Endothelial cell of umbilical vein (primary cell): ENCODE results near the gene NADK. TPM values are rescaled to one million over a fixed set of nuclear protein-coding genes. Genes with fewer than 3 reads are reported as not detected.

Experiments
- Bru-seq: library from RNA; stranded (reverse); fragments of 400-500 nt; gene quantifications from one replicate; lab custom pipeline; 2021; lab: Mats Ljungman, UMichigan
- BruChase-seq, 2 experiments: library from RNA; stranded (reverse); fragments of 400-500 nt; gene quantifications; one replicate each; lab custom pipeline; 2021; lab: Mats Ljungman, UMichigan
- BruUV-seq: library from RNA; stranded (reverse); fragments of 400-500 nt; replicated peaks from 2 replicates; lab custom pipeline; 2021; lab: Mats Ljungman, UMichigan
- CTCF ChIA-PET: fragments of 300-600, 350-600 bp; sonication (Branson Sonifier 250); formaldehyde crosslinking; loops from one replicate; lab custom pipeline; 2021; ENCODE audit warnings: antibody characterized with exemption, inconsistent platforms; lab: Charles Lee
- POLR2A ChIA-PET: fragments of 300-600, 350-600 bp; sonication (Branson Sonifier 250); formaldehyde crosslinking; loops from one replicate; lab custom pipeline; 2021; ENCODE audit warnings: antibody characterized with exemption, inconsistent platforms; lab: Charles Lee
- DNase-seq: peaks from one replicate; pipeline ENCODE4 v3.0.0-alpha.2; 2011; ENCODE audit warnings: low read depth, low spot score
- FAIRE-seq: peaks from 2 replicates; lab custom pipeline; 2011; peaks lifted over from hg19 to GRCh38; lab: Jason Lieb, UNC
- H2AFZ ChIP-seq: 2 replicates; pipeline ENCODE4 v1.6.0; 2012; ENCODE audit warnings: low read depth, low read length, control low read depth, inconsistent platforms
- H3K27ac ChIP-seq: 2 replicates; pipeline ENCODE4 v1.5.1; 2011; ENCODE audit warnings: low read depth, mild to moderate bottlenecking, control low read depth, low read length, moderate library complexity; ENCODE audit not compliant: insufficient read depth
- H3K27me3 ChIP-seq, 2 experiments: 2 replicates each; pipeline versions ENCODE4 v1.6.0 to v1.6.1; 2011; ENCODE audit warnings: low read length in 2 of 2, mixed read lengths in 1 of 2; ENCODE audit not compliant: control insufficient read depth in 2 of 2, insufficient read depth in 2 of 2
- H3K36me3 ChIP-seq, 2 experiments: 2 replicates in 1 of 2; 3 replicates in 1 of 2; pipeline ENCODE4 v1.5.1; 2011; ENCODE audit warnings: low read length in 2 of 2, mild to moderate bottlenecking in 1 of 2, moderate library complexity in 1 of 2; ENCODE audit not compliant: control insufficient read depth in 2 of 2, insufficient read depth in 2 of 2; ENCODE audit errors: extremely low read depth in 1 of 2
- H3K4me1 ChIP-seq: 3 replicates; pipeline ENCODE4 v1.5.1; 2011; ENCODE audit warnings: mild to moderate bottlenecking, low read length; ENCODE audit not compliant: control insufficient read depth, insufficient read depth; ENCODE audit errors: extremely low read depth
- H3K4me2 ChIP-seq: 2 replicates; pipeline ENCODE4 v1.6.1; 2011; ENCODE audit warnings: low read length, control low read depth, mixed read lengths; ENCODE audit not compliant: insufficient read depth
- H3K4me3 ChIP-seq, 3 experiments: fragments of 200-600 bp in 1 of 3; sonication (generic), shearing (Covaris generic) in 1 of 3; replicated peaks in 1 of 3; 2 replicates each; pipeline ENCODE4 v1.5.1; 2011 to 2016; ENCODE audit warnings: control low read depth in 3 of 3, low read length in 3 of 3, mild to moderate bottlenecking in 2 of 3, inconsistent platforms in 1 of 3, low read depth in 1 of 3, moderate library complexity in 1 of 3; ENCODE audit not compliant: insufficient read depth in 1 of 3
- H3K79me2 ChIP-seq: 2 replicates; pipeline ENCODE4 v1.6.0; 2012; ENCODE audit warnings: low read length, inconsistent platforms; ENCODE audit not compliant: control insufficient read depth, insufficient read depth
- H3K9ac ChIP-seq: replicated peaks from 2 replicates; pipeline ENCODE3; 2011; ENCODE audit warnings: low read length, control low read depth; ENCODE audit not compliant: insufficient read depth; ENCODE audit errors: extremely low read depth
- H3K9me1 ChIP-seq: replicated peaks from 3 replicates; pipeline ENCODE4 v1.6.0; 2011; ENCODE audit warnings: mild to moderate bottlenecking, low read length; ENCODE audit not compliant: control insufficient read depth, insufficient read depth; ENCODE audit errors: extremely low read depth
- H3K9me3 ChIP-seq: replicated peaks from 2 replicates; pipeline ENCODE4 v1.5.1; 2012; ENCODE audit warnings: low read length, inconsistent platforms; ENCODE audit not compliant: control insufficient read depth, insufficient read depth
- H4K20me1 ChIP-seq: replicated peaks from 2 replicates; pipeline ENCODE3; 2011; ENCODE audit warnings: mild to moderate bottlenecking, low read length; ENCODE audit not compliant: control insufficient read depth, insufficient read depth; ENCODE audit errors: extremely low read depth
- CTCF ChIP-seq, 2 donors: IDR thresholded peaks; 1 replicate in 1 of 2; 2 replicates in 1 of 2; pipeline ENCODE4 v1.5.1; 2011; ENCODE audit warnings: low read length in 2 of 2, mild to moderate bottlenecking in 2 of 2, moderate library complexity in 2 of 2, control low read depth in 1 of 2, inconsistent platforms in 1 of 2, low read depth in 1 of 2; ENCODE audit not compliant: insufficient read depth in 1 of 2; ENCODE audit errors: extremely low read depth in 1 of 2
- JUN ChIP-seq: IDR thresholded peaks from 2 replicates; pipeline ENCODE4 v1.6.1; 2011; ENCODE audit warnings: borderline replicate concordance, low read depth; ENCODE audit not compliant: insufficient read length, insufficient read depth
- MAX ChIP-seq: IDR thresholded peaks from 2 replicates; pipeline ENCODE4 v1.6.1; 2011; ENCODE audit not compliant: insufficient read depth, insufficient read length
- POLR2A ChIP-seq: IDR thresholded peaks from 2 replicates; pipeline ENCODE4 v1.6.1; 2012; ENCODE audit warnings: low read depth, mild to moderate bottlenecking, control low read depth, low read length
- POLR2AphosphoS5 ChIP-seq: IDR thresholded peaks from 2 replicates; pipeline ENCODE4 v1.6.1; 2012; ENCODE audit warnings: low read depth, mild to moderate bottlenecking, control low read depth, low read length, moderate library complexity; ENCODE audit not compliant: insufficient read depth
- dilution Hi-C: fragments of 300-500 bp; cut with MboI; formaldehyde crosslinking; loops from one replicate; pipeline ENCODE4 v1.15.0; 2019; ENCODE audit warnings: low sequenced_read_pairs; ENCODE audit not compliant: extremely low pct_ligation_motif_present
- intact Hi-C: fragments of 100-400 bp; cut with micrococcal nuclease; formaldehyde crosslinking; loops from one replicate; pipeline ENCODE4 v1.10.0; 2022
- long read RNA-seq: library from polyadenylated mRNA; stranded (forward); transcript quantifications from one replicate; pipeline ENCODE4 v2.0.0, GENCODE V29; 2021
- polyA minus RNA-seq, 3 experiments: library from RNA; depleted of rRNA, polyadenylated mRNA; stranded (reverse); fragments of >200 nt; gene quantifications; 1 replicate in 1 of 3; 2 replicates in 2 of 3; pipeline ENCODE4 v1.2.3, GENCODE V29; 2011
- polyA plus RNA-seq, 4 experiments: library from polyadenylated mRNA; depleted of rRNA in 3 of 4; stranded (reverse) in 3 of 4; unstranded in 1 of 4; fragments of >200 nt; gene quantifications; 2 replicates each; pipeline versions ENCODE4 v1.2.1 to v1.2.3, GENCODE V29; 2011 to 2012; ENCODE audit warnings: missing spikeins in 1 of 4
- total RNA-seq: library from RNA; stranded (reverse); gene quantifications from 2 replicates; pipeline ENCODE4 v1.2.3, GENCODE V29; 2021

Gene NADK
- total RNA-seq (76.1 and 88.8 TPM in 2 replicates), polyA plus RNA-seq (68.5 and 73.6 TPM in 2 replicates), polyA minus RNA-seq (40.6 and 59.4 TPM in 2 replicates), Bru-seq, nascent RNA (percentile 62 among the genes with signal in this experiment), BruChase-seq, experiment 1, labeled RNA remaining after a 6-hour chase (percentile 84 among the genes with signal in this experiment), BruChase-seq, experiment 2, labeled RNA remaining after a 2-hour chase (percentile 75 among the genes with signal in this experiment)
- 58.8 and 63.2 TPM in 2 replicates for polyA plus RNA-seq (2011; cell fraction: cytosol; rRNA removed)
- 178 and 182 TPM in 2 replicates for polyA plus RNA-seq (2011; cell fraction: nucleus; rRNA removed)
- polyA plus RNA-seq (2012) = 41.1 and 47.0 TPM in 2 replicates
- 37.3 TPM for polyA minus RNA-seq (2011; cell fraction: cytosol; rRNA and poly(A)+ RNA removed)
- polyA minus RNA-seq (2011; cell fraction: nucleus; rRNA and poly(A)+ RNA removed) = 20.5 and 33.4 TPM in 2 replicates
- long read RNA-seq, transcript NADK-201 (12 exons, 3,235 nt) = major isoform, 91 of 124 reads
- long read RNA-seq, partial matches to known transcripts = 11 of 124 reads
- long read RNA-seq, other reads (novel, unspliced or antisense) = 22 of 124 reads

GRCh38 chr1:1777950-1778662 lies at the start of gene NADK:
TSS of gene NADK (minus strand) at chr1:1778470. CDS start at chr1:1765406, 13,064 bp downstream.
- intact Hi-C loops = no loop called here
- FAIRE-seq (no peak), DNase-seq (peak; percentile 55)
- Histone ChIP-seq H3K4me3 (peak within 1 kb of the TSS; percentile 53 to 88 (median 58)), H3K9me1 (no peaks in the 10 kb centered on the region), H3K27me3 (no peaks in the 10 kb centered on the region), H3K9me3 (no peaks in the 10 kb centered on the region), H3K4me1 (peaks cover 16% of the 10 kb centered on the region), H3K36me3 (no peaks in the 10 kb centered on the region), H3K79me2 (peaks cover 44% of the 10 kb centered on the region), H3K27ac (peak within 1 kb of the TSS; percentile 53), H3K9ac (peak within 1 kb of the TSS; percentile 54), H3K4me2 (peak within 1 kb of the TSS; percentile 88), H4K20me1 (no peaks in the 10 kb centered on the region), H2AFZ (peak within 1 kb of the TSS; percentile 73)
- ChIA-PET POLR2A (no interaction called here), CTCF (no interaction called here)
- no TSS peak for BruUV-seq
- dilution Hi-C loops = no loop called here
- TF ChIP-seq MAX (peak; percentile 60), CTCF (IDR thresholded peaks at IDR 0.05; ENCODE audit: extremely low read depth in 1 of 2, insufficient read depth in 1 of 2, low read depth in 1 of 2, low read length in 2 of 2) (no peak), POLR2AphosphoS5 (peak; percentile 78), JUN (no peak), POLR2A (peak; percentile 55)
